GM19023 (cell line): ENCODE results near the gene AKAP12.
A peak's percentile ranks its signal among the peaks of the same experiment; 100 is the strongest.

ENCODE experiments used
- ATAC-seq: cut with Tn5 transposase; IDR thresholded peaks from one replicate; pipeline ENCODE4 v1.9.1; 2021; ENCODE audit warnings: mild to moderate bottlenecking, moderate library complexity; ENCODE audit not compliant: unreplicated experiment

Gene AKAP12

GRCh38 chr6:151279891-151280290, 40.1 kb downstream of the AKAP12 start:
- ATAC-seq, result no peak

- no peak for ATAC-seq
Measured at GRCh38 chr6:151280859-151281258, 41.1 kb downstream of the AKAP12 start.

GRCh38 chr6:151284012-151284411, 44.2 kb downstream of the AKAP12 start:
- peak; percentile 33 for ATAC-seq

GRCh38 chr6:151284548-151285017, 44.8 kb downstream of the AKAP12 start:
- ATAC-seq, result peak; percentile 50

- no peak for ATAC-seq
Measured at GRCh38 chr6:151285122-151285521, 45.4 kb downstream of the AKAP12 start.

GRCh38 chr6:151286214-151286613, 46.4 kb downstream of the AKAP12 start:
- no peak for ATAC-seq

GRCh38 chr6:151288712-151289398, 49.1 kb downstream of the AKAP12 start:
- ATAC-seq, result no peak

GRCh38 chr6:151289399-151290007, 49.7 kb downstream of the AKAP12 start:
- ATAC-seq, result no peak

- no peak for ATAC-seq
Measured at GRCh38 chr6:151290877-151291721, 51.3 kb downstream of the AKAP12 start.

- no peak for ATAC-seq
Measured at GRCh38 chr6:151291722-151292059, 51.9 kb downstream of the AKAP12 start.

- no peak for ATAC-seq
Measured at GRCh38 chr6:151292974-151293687, 53.4 kb downstream of the AKAP12 start.

- ATAC-seq, result no peak
Measured at GRCh38 chr6:151293688-151294016, 53.9 kb downstream of the AKAP12 start.

- ATAC-seq, result no peak
Measured at GRCh38 chr6:151294561-151295101, 54.9 kb downstream of the AKAP12 start.

- ATAC-seq, result no peak
Measured at GRCh38 chr6:151297886-151298285, 58.1 kb downstream of the AKAP12 start.

- no peak for ATAC-seq
Measured at GRCh38 chr6:151299011-151299410, 59.2 kb downstream of the AKAP12 start.

GRCh38 chr6:151300267-151300991, 60.7 kb downstream of the AKAP12 start:
- ATAC-seq, result no peak

GRCh38 chr6:151301547-151301946, 61.8 kb downstream of the AKAP12 start:
- no peak for ATAC-seq

GRCh38 chr6:151303231-151303630, 63.5 kb downstream of the AKAP12 start:
- ATAC-seq, result no peak

- ATAC-seq, result no peak
Measured at GRCh38 chr6:151306269-151306783, 66.6 kb downstream of the AKAP12 start.

GRCh38 chr6:151307501-151307900, 67.7 kb downstream of the AKAP12 start:
- ATAC-seq, result no peak
